ENCODE measurements around the gene PTGDS.

DNA sequence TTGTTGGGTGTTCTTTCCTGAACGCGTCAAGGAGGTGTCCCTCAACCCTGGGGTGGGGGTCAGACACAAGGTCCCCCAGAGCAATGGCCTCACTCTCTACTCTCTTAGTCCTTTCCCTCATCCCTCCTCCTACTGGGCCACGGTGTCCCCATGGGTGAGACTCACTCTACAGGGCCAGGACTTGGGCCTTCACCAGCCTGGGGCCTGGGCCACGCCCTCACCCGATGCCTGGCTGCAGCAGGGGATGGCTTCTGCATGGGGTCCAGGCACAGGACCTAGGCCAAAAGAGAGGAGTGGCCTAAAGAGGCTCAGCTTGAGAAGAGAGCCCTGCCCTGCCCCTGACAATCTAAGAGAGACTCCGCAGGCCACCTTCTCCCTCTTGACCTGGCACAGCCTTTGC is 19.4 kb upstream of the PTGDS start:
- TF ChIP-seq, protein P1, sequence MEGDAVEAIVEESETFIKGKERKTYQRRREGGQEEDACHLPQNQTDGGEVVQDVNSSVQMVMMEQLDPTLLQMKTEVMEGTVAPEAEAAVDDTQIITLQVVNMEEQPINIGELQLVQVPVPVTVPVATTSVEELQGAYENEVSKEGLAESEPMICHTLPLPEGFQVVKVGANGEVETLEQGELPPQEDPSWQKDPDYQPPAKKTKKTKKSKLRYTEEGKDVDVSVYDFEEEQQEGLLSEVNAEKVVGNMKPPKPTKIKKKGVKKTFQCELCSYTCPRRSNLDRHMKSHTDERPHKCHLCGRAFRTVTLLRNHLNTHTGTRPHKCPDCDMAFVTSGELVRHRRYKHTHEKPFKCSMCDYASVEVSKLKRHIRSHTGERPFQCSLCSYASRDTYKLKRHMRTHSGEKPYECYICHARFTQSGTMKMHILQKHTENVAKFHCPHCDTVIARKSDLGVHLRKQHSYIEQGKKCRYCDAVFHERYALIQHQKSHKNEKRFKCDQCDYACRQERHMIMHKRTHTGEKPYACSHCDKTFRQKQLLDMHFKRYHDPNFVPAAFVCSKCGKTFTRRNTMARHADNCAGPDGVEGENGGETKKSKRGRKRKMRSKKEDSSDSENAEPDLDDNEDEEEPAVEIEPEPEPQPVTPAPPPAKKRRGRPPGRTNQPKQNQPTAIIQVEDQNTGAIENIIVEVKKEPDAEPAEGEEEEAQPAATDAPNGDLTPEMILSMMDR (IDR thresholded peaks at IDR 0.05), result no peak
- TF ChIP-seq POLR2A (IDR thresholded peaks at IDR 0.05; ENCODE audit: low read depth) (no peak), EP300 (IDR thresholded peaks at IDR 0.05) (no peak)

Data from esophagus muscularis mucosa (tissue), 4 donors.